ENCODE measurements around the gene ARHGEF19. TPM values are rescaled to one million over a fixed set of nuclear protein-coding genes. Genes with fewer than 3 reads are reported as not detected.

ARHGEF19 gene
- total and polyA plus RNA-seq, 9 of the 15 experiments (the other 6 are each of a cell fraction or from before 2014, with no cell fraction given), result 0.73 to 21.0 (median 5.2) TPM

DNA sequence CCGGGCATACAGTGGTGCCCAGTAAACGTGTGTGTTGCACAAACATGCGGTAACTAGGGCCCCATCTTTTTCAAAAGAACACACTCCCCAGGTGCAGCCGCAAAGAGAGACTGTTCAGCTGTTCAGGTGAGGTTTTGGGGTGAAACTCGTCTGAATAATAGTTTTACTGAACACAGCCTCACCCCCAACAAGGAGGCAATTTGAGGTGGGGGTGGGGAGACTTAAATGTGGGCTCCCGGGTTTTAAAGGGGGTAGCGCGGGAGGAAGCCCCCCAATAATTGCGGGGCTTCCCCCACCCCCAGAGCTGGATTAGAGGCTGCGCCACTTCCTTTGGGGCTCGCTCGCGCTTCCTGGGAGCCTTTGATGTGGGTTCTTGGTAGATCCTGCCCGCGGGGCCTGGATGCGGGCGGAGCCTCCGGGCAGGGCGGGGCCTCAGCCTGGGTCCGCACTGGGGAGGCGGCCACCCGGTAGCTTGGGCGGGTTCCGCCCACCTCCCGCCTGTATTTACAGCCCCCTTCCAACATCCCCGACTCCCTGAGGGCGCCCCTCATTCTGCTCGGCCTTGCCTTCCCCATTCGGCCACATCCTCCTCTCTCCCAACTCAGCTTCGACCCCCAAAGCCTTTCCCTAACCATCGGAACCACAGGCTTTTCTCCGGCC lies 50.2 kb downstream of the ARHGEF19 start (continued):
- TF ChIP-seq, protein P1, sequence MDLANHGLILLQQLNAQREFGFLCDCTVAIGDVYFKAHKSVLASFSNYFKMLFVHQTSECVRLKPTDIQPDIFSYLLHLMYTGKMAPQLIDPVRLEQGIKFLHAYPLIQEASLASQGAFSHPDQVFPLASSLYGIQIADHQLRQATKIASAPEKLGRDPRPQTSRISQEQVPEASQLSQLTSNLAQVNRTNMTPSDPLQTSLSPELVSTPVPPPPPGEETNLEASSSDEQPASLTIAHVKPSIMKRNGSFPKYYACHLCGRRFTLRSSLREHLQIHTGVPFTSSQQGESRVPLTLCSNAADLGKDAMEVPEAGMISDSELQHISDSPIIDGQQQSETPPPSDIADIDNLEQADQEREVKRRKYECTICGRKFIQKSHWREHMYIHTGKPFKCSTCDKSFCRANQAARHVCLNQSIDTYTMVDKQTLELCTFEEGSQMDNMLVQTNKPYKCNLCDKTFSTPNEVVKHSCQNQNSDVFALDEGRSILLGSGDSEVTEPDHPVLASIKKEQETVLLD (IDR thresholded peaks at IDR 0.05), result no peak
- TF ChIP-seq HNRNPL (IDR thresholded peaks at IDR 0.05; ENCODE audit: low read depth, low read length) (no peak), ETV6 (IDR thresholded peaks at IDR 0.05; ENCODE audit: borderline replicate concordance in 1 of 2, low read depth in 2 of 2, low read length in 1 of 2) (no peak), ETV6 (CRISPR knock-in tag; IDR thresholded peaks at IDR 0.05; ENCODE audit: borderline replicate concordance) (no peak), ARID1B (IDR thresholded peaks at IDR 0.05) (peak; percentile 54), ZNF311 (CRISPR knock-in tag; IDR thresholded peaks at IDR 0.05) (no peak), KDM2B (CRISPR knock-in tag; IDR thresholded peaks at IDR 0.05) (no peak), DNMT1 (IDR thresholded peaks at IDR 0.05) (no peak), NCOA1 (IDR thresholded peaks at IDR 0.05; ENCODE audit: low read depth) (no peak), PYGO2 (tag; IDR thresholded peaks at IDR 0.05) (no peak), SUPT5H (IDR thresholded peaks at IDR 0.05) (peak; percentile 48; the same call in 1 of the 2 replicates), TEAD2 (tag; IDR thresholded peaks at IDR 0.05) (no peak), BACH1 (tag; IDR thresholded peaks at IDR 0.05) (no peak), XRCC5 (IDR thresholded peaks at IDR 0.05; ENCODE audit: low read depth, low read length) (no peak), ZNF766 (CRISPR knock-in tag; conservative IDR thresholded peaks at IDR 0.05) (no peak), PCBP2 (IDR thresholded peaks at IDR 0.05; ENCODE audit: low read depth, low read length, poor library complexity, severe bottlenecking) (no peak)
- TF ChIP-seq, protein P2, sequence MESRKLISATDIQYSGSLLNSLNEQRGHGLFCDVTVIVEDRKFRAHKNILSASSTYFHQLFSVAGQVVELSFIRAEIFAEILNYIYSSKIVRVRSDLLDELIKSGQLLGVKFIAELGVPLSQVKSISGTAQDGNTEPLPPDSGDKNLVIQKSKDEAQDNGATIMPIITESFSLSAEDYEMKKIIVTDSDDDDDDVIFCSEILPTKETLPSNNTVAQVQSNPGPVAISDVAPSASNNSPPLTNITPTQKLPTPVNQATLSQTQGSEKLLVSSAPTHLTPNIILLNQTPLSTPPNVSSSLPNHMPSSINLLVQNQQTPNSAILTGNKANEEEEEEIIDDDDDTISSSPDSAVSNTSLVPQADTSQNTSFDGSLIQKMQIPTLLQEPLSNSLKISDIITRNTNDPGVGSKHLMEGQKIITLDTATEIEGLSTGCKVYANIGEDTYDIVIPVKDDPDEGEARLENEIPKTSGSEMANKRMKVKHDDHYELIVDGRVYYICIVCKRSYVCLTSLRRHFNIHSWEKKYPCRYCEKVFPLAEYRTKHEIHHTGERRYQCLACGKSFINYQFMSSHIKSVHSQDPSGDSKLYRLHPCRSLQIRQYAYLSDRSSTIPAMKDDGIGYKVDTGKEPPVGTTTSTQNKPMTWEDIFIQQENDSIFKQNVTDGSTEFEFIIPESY (CRISPR knock-in tag; IDR thresholded peaks at IDR 0.05), result no peak
- TF ChIP-seq, protein P3, sequence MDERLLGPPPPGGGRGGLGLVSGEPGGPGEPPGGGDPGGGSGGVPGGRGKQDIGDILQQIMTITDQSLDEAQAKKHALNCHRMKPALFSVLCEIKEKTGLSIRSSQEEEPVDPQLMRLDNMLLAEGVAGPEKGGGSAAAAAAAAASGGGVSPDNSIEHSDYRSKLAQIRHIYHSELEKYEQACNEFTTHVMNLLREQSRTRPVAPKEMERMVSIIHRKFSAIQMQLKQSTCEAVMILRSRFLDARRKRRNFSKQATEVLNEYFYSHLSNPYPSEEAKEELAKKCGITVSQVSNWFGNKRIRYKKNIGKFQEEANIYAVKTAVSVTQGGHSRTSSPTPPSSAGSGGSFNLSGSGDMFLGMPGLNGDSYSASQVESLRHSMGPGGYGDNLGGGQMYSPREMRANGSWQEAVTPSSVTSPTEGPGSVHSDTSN (CRISPR knock-in tag; IDR thresholded peaks at IDR 0.05; ENCODE audit: low read depth), result no peak
- TF ChIP-seq, protein P3 (tag; conservative IDR thresholded peaks at IDR 0.05; ENCODE audit: low read depth), result no peak
- TF ChIP-seq, protein P4, sequence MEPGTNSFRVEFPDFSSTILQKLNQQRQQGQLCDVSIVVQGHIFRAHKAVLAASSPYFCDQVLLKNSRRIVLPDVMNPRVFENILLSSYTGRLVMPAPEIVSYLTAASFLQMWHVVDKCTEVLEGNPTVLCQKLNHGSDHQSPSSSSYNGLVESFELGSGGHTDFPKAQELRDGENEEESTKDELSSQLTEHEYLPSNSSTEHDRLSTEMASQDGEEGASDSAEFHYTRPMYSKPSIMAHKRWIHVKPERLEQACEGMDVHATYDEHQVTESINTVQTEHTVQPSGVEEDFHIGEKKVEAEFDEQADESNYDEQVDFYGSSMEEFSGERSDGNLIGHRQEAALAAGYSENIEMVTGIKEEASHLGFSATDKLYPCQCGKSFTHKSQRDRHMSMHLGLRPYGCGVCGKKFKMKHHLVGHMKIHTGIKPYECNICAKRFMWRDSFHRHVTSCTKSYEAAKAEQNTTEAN (CRISPR knock-in tag; IDR thresholded peaks at IDR 0.05), result no peak

Measured in K562 (cell line).